NCI-H446 (cell line): ENCODE measurements around the gene PTPRK.

Experiments used
- DNase-seq, 2 experiments: peaks; one replicate each; lab custom pipeline; 2025; lab: John Stamatoyannopoulos, UW

The PTPRK gene

GRCh38 chr6:128135325-128135724, 385.1 kb downstream of the PTPRK start:
- no peak for DNase-seq

DNA sequence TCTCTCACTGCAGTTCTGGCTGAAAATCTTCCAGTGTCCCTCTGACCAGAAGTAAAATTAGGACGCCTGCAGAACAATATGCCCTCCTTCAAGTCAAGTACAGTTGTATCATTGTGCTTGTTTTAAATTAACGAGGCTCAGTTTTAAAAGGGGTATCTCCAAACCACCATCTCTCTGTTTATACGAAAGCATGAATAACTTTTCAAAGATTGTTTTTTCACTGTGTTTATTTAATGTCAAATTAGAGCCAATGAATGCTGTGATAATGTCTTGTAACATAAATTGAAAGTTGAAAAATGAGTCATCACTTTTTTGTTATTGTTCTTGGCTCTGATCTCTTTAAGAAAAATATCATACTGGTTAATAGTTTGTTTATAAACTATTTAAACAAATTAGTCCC, 388.8 kb downstream of the PTPRK start:
- DNase-seq: no peak

DNA sequence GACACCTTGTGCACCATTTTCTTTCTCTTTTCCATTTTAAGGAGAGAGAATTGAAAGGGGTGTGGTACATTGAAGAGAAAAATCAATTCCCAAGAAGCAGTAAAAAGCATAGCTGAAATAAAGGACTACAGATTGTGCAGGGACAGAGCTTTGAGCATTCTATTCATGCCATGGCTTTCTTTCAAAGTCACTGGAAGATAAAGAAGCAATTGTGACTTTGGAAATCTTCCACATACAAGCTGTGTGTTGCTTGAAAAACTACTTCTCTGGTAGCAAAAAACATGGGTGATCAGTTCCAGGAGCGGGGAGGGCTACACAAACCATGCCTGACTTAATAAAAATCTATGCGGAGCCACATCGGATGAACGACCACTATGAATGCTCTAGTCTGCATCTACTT, 389.4 kb downstream of the PTPRK start:
- DNase-seq: no peak

DNA sequence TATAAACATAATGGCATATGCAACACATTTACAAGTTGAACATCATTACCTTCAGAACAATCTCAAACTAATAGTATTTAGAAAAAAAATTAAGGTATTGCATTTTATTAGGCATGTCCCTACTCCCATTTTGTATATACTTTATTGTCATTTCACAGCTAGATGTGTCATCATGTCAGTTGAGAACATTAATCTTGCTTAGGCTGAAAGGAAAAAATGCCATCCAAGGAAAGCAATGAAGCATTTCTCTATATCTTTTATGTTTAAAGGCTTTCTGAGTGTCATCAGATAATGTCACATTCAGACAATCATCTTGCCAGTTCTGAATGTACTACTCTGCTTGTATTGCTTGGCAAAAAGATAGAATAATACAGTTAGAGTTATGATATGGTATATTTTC, 390.7 kb downstream of the PTPRK start:
- no peak for DNase-seq

DNA sequence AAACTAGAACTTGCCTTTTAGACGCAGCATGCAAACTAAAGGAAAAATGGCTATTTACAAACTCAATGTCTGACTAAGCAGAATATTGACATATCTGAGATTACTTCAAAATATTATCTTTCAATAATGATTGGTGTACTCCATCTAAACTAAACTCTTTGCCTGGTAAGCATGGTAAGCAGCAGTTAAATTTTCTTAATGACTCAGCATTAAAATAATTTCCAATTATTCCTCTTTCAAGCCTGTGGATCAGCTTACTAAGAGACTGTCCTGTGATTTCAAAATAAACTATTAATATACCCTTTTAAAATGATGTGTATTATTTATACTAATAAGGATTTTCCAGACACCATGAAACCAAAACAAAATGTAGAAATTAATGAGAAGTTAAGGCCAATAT, 392.7 kb downstream of the PTPRK start:
- DNase-seq: no peak

DNA sequence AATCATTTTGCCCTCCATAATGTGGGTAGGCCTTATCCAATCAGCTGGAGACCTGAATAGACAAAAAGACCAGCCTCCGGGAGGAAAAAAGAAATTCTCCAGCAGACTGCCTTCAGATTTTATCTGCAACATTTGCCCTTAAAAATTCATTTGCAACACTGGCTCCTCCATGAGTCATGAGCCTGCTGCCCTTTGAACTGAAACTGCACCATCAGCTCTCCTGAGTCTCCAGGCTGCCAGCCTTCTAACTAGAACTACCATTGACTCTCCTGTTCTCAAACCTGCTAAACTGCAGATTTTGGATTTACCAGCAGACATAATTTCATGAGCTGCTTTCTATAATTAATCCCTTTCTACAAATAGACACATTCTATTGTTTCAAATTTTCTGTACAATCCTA, 395.7 kb downstream of the PTPRK start:
- no peak for DNase-seq

DNA sequence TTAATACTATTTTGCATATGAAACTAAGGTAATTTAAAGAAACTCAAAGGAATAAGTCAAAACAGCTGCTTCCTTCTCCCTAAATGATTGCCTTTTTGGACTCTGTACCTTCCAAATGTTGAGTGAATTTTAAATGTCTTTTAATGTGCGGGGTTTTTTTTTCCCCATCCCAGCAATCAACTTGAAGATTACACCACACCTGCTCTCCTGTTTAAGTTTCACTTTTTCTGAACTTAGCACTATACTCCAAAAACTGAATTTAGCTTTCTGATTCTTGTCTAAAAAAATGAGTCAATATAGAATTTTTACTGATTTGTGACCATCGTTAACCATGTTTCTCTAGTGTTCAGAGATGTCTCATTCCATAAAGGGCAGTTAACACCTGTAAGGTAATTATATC, 398.8 kb downstream of the PTPRK start:
- no peak for DNase-seq

GRCh38 chr6:128121190-128121589, 399.2 kb downstream of the PTPRK start:
- no peak for DNase-seq

GRCh38 chr6:128118401-128118800, 402.0 kb downstream of the PTPRK start:
- no peak for DNase-seq

- no peak for DNase-seq
These were observed 402.5 kb downstream of the PTPRK start for GRCh38 chr6:128117916-128118315.

- DNase-seq: no peak
These were observed 406.2 kb downstream of the PTPRK start for GRCh38 chr6:128114164-128114563.

DNA sequence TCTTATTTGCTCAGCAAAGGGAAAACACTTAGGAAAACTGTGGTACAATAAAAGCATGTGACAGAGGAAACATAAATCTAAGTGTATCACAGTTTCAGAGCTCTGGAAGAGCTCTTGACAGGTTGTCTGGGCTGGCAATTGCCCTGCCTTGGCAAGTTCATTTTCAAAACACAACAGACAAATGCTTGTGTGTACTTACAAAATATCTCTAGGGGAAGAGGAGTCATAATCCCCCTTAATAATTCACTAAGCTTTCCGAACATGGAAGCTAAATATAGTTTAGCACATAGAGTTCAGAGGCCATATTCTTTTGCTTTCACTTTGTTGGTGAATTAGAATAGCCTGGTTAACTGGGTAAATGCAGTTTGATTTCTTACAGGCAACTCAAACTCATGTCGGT, 407.9 kb downstream of the PTPRK start:
- DNase-seq: peak in 1 of 2 experiments; percentile 47

DNA sequence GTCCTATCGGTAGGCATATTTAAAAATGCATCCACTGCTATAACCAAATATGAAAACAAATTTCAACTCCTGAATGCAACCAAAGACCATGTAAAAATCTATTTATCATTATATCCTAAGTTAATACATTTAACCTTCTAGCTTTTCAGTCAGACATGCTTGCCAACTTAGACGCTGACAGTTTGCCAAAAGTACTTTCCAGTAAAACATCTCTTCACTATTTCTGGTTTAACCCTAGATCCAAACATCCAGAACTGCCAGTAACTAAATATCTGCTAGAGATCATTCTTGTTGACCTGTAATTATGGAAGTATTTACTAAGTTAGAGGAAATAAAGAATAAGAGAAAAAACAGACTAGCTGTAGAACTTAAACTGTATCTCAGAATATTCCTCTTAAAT, 409.3 kb downstream of the PTPRK start:
- peak; percentile 32 to 39 for DNase-seq

GRCh38 chr6:128107682-128108081, 412.7 kb downstream of the PTPRK start:
- peak in 1 of 2 experiments; percentile 9 for DNase-seq

DNA sequence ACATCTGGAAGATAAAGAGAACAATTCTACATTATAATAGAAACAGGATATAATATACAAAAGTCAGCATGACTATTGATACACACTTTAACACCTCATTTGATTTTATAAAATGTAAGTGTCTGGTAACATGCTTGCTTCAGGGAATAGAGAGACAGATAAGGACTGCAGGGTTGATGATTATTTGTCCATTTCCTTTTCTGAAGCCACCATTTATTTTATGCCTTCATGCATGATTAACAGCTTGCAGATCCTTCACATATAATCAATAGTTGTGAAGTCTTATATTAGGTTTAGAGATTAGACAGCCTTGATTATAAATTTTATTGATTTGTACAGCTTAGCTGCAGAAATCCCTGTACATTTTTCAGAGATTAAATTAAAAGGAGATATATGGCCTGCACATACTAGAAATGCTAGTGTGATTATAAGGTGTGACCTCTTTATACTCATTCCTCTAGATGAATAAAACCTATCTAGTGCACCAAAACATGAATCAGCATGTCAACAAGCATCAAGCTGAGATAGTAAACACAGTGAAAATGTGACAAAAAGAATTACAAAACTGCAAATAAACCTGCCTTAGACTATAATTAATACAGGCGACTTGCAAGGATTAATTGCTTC, 420.7 kb downstream of the PTPRK start:
- DNase-seq: no peak

DNA sequence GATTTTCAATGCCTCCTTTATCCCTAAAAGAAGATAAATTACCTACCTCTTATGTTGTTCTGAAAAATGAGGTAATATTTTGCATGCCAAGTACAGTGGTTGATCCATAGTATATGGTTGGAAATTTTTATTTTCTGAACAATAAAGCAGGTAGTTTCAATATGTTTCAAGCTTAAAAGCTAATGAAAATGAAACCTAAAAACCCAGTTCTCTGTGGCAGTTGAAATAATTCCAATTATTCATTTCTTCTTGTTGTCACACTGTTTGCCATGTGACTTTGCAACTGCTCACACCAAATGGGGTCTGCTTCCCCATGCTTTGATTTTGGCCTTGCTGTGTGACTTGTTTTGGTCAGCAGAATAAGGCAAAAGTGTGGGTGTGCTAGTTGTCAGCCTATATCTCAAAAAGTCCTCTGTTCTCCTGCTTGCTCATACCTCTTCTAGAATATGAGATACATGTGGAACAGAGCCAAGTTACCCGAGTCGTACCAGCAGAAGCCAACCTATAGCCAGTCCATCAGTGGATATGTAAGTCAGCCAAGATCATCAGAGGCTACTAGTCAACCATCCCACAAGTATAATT, 422.3 kb downstream of the PTPRK start:
- DNase-seq: peak in 1 of 2 experiments; percentile 54

GRCh38 chr6:128097009-128097408, 423.4 kb downstream of the PTPRK start:
- peak in 1 of 2 experiments; percentile 37 for DNase-seq

DNA sequence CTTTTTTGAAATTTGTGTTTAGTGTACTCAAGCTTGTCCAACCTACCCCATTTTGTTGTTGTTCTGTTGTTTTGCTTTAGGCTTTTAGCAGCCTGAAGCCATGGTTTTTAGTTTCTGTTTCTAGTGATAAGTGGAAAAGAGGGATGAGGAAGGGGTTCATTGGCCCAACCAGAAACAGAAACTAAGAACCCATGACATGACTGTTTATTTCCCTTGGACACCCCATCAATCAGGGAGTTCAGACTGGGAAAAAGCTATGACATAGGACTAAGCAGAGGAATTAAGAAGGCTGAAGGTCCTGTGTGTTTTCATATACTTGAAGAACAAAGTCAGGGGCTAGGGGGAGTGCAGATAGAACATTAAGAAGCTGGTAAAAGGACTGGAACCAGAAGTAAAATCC, 425.0 kb downstream of the PTPRK start:
- no peak for DNase-seq

DNA sequence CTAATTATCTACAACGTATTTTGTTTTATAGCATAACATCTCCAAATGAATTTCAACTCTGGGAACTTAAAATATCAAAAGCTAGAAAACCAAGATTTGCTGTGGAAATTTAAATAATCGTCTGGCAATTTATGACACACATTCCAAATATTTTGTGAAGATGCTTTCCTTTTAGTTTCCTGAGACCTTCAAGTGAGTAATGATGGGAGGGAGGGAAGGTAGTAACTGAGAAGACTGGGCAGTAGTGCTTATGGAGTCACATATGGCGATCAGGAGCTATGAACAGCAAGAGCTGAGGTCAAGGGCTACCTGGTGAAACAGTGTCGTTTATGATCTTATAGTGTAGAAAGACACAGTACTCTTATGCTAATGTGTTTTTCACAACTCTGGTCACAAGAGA, 441.4 kb downstream of the PTPRK start:
- DNase-seq: no peak

GRCh38 chr6:128078276-128078675, 442.1 kb downstream of the PTPRK start:
- DNase-seq: no peak

- no peak for DNase-seq
These were observed 443.6 kb downstream of the PTPRK start for GRCh38 chr6:128076843-128077242.

DNA sequence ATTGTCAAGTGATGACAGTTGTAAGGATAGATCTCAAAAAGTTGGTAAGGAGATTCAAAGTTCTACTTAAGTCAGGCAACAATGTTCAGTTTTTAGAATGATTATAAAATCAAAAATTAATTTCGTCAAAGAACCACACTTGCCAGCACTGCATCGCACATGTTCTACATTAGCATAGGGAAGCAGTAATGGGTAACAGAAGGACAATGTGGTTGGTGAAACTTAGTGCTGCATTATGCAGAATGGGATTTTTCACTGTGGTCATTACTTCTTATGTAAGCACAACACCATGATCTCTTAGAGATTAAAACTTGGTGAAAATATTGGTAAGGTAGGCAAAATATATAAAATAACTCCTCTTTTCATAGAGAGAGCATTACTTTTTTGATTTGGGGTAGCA, 445.8 kb downstream of the PTPRK start:
- DNase-seq: no peak

DNA sequence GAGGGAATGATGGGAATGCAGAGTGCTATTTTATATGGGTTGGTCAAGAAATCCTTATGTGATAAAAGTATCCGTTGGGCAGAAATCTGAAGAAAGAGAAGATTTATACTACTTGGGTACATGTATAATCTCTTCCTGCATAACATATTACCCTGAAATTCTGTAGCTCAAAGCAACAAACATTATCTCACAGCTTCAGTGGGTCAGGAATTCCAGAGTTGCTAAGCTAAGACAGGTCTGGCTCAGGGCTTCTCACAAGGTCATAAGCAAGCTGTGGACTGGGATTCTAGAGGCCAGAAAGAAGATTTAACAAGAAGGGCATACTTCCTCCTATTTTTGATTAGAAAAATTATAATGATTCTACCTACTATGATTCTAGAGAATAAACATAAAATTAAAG, 447.0 kb downstream of the PTPRK start:
- no peak for DNase-seq

DNA sequence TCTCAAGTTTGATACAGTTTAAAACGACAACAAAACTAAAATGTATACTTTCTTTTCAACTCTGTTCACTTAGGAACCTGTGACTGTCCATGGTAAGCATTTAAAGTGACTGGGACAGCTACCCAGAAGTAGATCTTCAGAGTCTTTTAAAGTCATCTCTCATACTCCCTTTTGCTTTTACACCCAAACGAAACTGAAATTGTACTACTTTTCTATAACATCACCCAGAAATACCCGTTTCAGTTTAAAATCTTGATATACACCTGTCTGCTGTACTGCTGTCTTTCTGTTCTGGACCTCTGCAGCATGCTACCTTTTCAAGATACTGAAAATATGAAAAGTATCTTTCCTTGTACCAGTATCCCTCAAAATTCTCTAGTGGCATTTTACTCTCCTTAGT, 449.2 kb downstream of the PTPRK start:
- DNase-seq: no peak
